Peyer's patch (tissue), 4 donors: ENCODE measurements around the gene NPPB. TPM values are rescaled to one million over a fixed set of nuclear protein-coding genes. Genes with fewer than 3 reads are reported as not detected.
"Not testable (repeated sequence)": the region's sequence is repeated elsewhere in the genome, so short reads cannot be mapped to it uniquely, and the experiment has no call there.

Experiments used
- DNase-seq, 3 donors: peaks; one replicate each; pipeline ENCODE4 v3.0.0-alpha.2; 2017 to 2019
- H3K27ac ChIP-seq, 4 donors: fragments of 200-600 bp; sonication (generic); one replicate each; pipeline ENCODE4 v1.5.1; 2016 to 2019
- H3K27me3 ChIP-seq, 2 donors: fragments of 200-600 bp; sonication (generic); one replicate each; pipeline ENCODE4 v1.5.1; 2019
- H3K36me3 ChIP-seq, 3 donors: fragments of 200-600 bp; sonication (generic); one replicate each; pipeline ENCODE4 v1.5.1; 2016 to 2019
- H3K4me1 ChIP-seq, 4 donors: fragments of 200-600 bp; sonication (generic); one replicate each; pipeline ENCODE4 v1.5.1; 2016 to 2019
- H3K4me3 ChIP-seq, 4 donors: fragments of 200-600 bp; sonication (generic); 1 replicate in 3 of 4; 2 replicates in 1 of 4; pipeline ENCODE4 v1.5.1; 2016 to 2019; ENCODE audit warnings: mild to moderate bottlenecking in 1 of 4
- H3K9me3 ChIP-seq, 4 donors: fragments of 200-600 bp; sonication (generic); one replicate each; pipeline ENCODE4 v1.5.1; 2016 to 2019; ENCODE audit warnings: mild to moderate bottlenecking in 1 of 4
- POLR2A ChIP-seq, 2 donors: fragments of 450-650 bp; IDR thresholded peaks; one replicate each; pipeline ENCODE4 v1.5.1; 2017; ENCODE audit warnings: antibody characterized with exemption in 2 of 2, mild to moderate bottlenecking in 2 of 2, moderate library complexity in 2 of 2
- total RNA-seq, 4 donors: library from RNA; depleted of rRNA; stranded (reverse); fragments of >200 nt; gene quantifications; one replicate each; pipeline ENCODE4 v1.1.0, GENCODE V29; 2016
- TF ChIP-seq, protein P1 (sequence below), 6 experiments: fragments of 450-650 bp in 4 of 6; fragments of 200-600 bp in 2 of 6; sonication (generic) in 1 of 6; IDR thresholded peaks; one replicate each; pipeline ENCODE4 v1.5.1; 2017 to 2019; ENCODE audit warnings: antibody characterized with exemption in 6 of 6, mild to moderate bottlenecking in 3 of 6, moderate library complexity in 1 of 6

The NPPB gene
- total RNA-seq, 4 donors from 2014 or later, result not detected

DNA sequence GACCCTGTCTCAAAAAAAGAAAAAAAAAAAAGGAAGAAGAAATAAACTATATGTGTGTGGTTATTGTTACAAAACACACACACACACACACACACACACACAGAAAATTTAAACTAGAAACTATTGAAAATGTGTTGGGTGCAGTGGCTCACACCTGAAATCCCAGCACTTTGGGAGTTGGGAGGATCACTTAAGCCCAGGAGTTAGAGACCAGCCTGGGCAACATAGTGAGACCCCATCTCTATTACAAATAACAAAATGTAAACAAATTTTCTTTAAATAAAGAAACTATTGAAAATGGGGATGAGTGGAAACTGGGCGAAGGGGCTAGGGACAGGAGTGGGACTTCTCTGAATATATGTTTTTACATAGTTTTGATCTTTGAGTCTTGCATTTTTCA is 44.5 kb upstream of the NPPB start:
- no peak overlapping the region for H3K4me3 ChIP-seq
- no peak for DNase-seq
- no peak overlapping the region for H3K27ac ChIP-seq
- TF ChIP-seq, protein P1, sequence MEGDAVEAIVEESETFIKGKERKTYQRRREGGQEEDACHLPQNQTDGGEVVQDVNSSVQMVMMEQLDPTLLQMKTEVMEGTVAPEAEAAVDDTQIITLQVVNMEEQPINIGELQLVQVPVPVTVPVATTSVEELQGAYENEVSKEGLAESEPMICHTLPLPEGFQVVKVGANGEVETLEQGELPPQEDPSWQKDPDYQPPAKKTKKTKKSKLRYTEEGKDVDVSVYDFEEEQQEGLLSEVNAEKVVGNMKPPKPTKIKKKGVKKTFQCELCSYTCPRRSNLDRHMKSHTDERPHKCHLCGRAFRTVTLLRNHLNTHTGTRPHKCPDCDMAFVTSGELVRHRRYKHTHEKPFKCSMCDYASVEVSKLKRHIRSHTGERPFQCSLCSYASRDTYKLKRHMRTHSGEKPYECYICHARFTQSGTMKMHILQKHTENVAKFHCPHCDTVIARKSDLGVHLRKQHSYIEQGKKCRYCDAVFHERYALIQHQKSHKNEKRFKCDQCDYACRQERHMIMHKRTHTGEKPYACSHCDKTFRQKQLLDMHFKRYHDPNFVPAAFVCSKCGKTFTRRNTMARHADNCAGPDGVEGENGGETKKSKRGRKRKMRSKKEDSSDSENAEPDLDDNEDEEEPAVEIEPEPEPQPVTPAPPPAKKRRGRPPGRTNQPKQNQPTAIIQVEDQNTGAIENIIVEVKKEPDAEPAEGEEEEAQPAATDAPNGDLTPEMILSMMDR (IDR thresholded peaks at IDR 0.05), result no peak
- no peak for TF ChIP-seq POLR2A (IDR thresholded peaks at IDR 0.05)
- no peaks in the 10 kb centered on the region for H3K36me3 ChIP-seq
- no peaks in the 10 kb centered on the region for H3K9me3 ChIP-seq
- no peaks in the 10 kb centered on the region for H3K4me1 ChIP-seq
- peaks cover 0 to 7% of the 10 kb centered on the region in 2 donors for H3K27me3 ChIP-seq

DNA sequence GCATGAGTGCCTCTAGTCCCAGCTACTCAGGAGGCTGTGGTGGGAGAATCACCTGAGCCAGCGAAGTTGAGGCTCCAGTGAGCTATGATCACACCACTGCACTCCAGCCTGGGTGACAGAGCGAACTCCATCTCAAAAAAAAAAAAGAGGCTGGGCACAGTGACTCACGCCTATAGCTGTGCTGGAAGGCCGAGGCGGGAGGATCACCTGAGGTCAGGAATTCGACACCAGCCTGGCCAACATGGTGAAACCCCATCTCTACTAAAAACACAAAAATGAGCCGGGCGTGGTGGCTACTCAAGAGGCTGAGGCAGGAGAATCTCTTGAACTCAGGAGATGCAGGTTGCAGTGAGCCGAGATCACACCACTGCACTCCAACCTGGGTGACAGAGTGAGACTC is 42.7 kb upstream of the NPPB start:
- H3K27me3 ChIP-seq, result peaks cover 0 to 11% of the 10 kb centered on the region in 2 donors
- not testable (repeated sequence) for H3K4me1 ChIP-seq, H3K27ac ChIP-seq, H3K9me3 ChIP-seq, DNase-seq, H3K36me3 ChIP-seq, H3K4me3 ChIP-seq

DNA sequence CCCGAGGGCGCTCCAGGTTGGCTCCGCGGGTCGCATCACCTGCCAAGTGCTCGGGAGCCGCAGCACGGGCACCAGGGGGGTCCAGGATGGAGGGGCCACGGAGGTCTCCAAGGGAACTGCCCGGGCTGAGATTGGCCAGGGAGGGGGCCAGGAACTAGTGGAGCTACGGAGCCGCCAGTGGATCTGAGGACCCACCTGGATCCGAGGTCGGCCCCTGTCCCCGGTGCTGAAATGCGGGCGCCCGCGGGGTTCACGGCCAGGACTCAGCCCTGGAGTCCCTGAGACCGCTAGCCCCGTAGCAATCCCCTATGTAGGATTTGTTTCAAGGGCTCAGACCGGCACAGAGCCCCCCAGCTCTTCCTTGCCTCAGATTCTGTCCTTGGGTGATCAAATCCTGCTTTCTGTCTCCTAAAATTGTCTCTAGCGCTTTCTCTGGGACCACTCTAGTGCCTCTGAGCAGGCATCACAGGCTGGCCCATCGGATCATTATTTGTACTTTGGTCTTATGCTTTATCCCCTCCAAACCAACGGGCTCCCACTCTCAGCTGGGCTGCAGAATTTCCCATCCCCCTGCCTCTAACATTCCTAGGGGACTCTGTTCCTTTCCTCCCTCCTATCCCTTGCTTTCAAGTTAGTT is 40.2 kb upstream of the NPPB start:
- TF ChIP-seq, protein P1 (IDR thresholded peaks at IDR 0.05), result no peak
- TF ChIP-seq POLR2A (IDR thresholded peaks at IDR 0.05), result no peak
- H3K9me3 ChIP-seq, result no peaks in the 10 kb centered on the region
- no peaks in the 10 kb centered on the region for H3K4me1 ChIP-seq
- no peak overlapping the region for H3K4me3 ChIP-seq
- H3K27ac ChIP-seq, result no peak overlapping the region
- DNase-seq, result no peak
- H3K27me3 ChIP-seq, result peaks cover 0 to 11% of the 10 kb centered on the region in 2 donors
- H3K36me3 ChIP-seq, result no peaks in the 10 kb centered on the region

GRCh38 chr1:11898086-11898785 is 39.5 kb upstream of the NPPB start:
- Histone ChIP-seq H3K27me3 (peaks cover 0 to 11% of the 10 kb centered on the region in 2 donors), H3K9me3 (no peaks in the 10 kb centered on the region), H3K36me3 (no peaks in the 10 kb centered on the region), H3K4me1 (no peaks in the 10 kb centered on the region), H3K27ac (no peak overlapping the region), H3K4me3 (no peak overlapping the region)
- no peak for DNase-seq
- TF ChIP-seq POLR2A (IDR thresholded peaks at IDR 0.05), result no peak
- TF ChIP-seq, protein P1 (IDR thresholded peaks at IDR 0.05), result no peak

DNA sequence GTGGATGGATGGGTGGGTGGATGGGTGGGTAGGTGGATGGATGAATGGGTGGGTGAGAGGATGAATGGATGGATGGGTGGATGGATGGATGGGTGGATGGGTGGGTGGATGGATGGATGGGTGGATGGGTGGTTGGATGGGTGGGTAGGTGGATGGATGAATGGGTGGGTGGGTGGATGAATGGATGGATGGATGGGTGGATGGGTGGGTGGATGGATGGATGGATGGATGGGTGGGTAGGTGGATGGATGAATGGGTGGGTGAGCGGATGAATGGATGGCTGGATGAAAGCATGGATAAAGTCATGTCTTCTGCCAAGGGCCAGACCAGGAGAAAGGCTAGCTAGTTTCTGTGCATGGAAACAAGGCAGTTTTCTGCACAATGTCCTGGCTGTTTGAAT is 35.8 kb upstream of the NPPB start:
- peaks cover 0 to 11% of the 10 kb centered on the region in 2 donors for H3K27me3 ChIP-seq
- not testable (repeated sequence) for H3K9me3 ChIP-seq, DNase-seq, H3K4me3 ChIP-seq, H3K36me3 ChIP-seq, H3K4me1 ChIP-seq, H3K27ac ChIP-seq

DNA sequence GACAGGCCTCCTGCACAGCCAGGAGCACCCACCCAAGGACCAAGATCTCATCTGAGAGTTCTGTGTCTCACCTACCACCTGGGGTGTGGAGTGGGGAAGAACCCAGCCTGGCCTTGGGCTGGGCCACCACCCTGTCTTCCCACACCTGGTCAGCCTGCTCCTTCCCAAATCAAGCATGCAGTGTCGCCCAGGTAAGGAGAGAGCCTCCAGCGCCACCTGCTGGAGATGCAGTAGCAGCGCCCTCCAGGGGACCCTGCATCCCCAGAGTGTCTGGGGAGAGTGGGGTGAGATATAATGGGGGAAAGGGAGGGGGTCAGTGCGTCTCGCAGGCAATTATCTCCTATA is 35.1 kb upstream of the NPPB start:
- Histone ChIP-seq H3K4me1 (no peaks in the 10 kb centered on the region), H3K9me3 (no peaks in the 10 kb centered on the region), H3K27ac (no peak overlapping the region), H3K4me3 (no peak overlapping the region), H3K36me3 (no peaks in the 10 kb centered on the region), H3K27me3 (peaks cover 0 to 10% of the 10 kb centered on the region in 2 donors)
- peak; percentile 49 to 81 (median 80) for DNase-seq
- no peak for TF ChIP-seq POLR2A (IDR thresholded peaks at IDR 0.05)
- TF ChIP-seq, protein P1 (IDR thresholded peaks at IDR 0.05), result peak; percentile 56 to 87 (median 79)
